Measurements from ENCODE around the gene ADO.
"Not testable (repeated sequence)": the region's sequence is repeated elsewhere in the genome, so short reads cannot be mapped to it uniquely, and the experiment has no call there.

ADO gene

GRCh38 chr10:62804356-62805230 is at the start of gene ADO:
TSS of gene ADO (plus strand) at chr10:62804720. CDS start at chr10:62805060, 340 bp downstream.
- DNase-seq, result peak; percentile 44

- DNase-seq, result no peak
Observed at GRCh38 chr10:62754963-62755362, 49.6 kb upstream of the ADO start.

- no peak for DNase-seq
Observed at GRCh38 chr10:62755662-62756653, 48.6 kb upstream of the ADO start.

GRCh38 chr10:62759599-62760175 is 44.8 kb upstream of the ADO start:
- DNase-seq, result no peak

- DNase-seq, result no peak
Observed at GRCh38 chr10:62760401-62760800, 44.1 kb upstream of the ADO start.

- DNase-seq, result no peak
Observed at GRCh38 chr10:62761115-62761514, 43.4 kb upstream of the ADO start.

GRCh38 chr10:62763155-62763554 is 41.4 kb upstream of the ADO start:
- DNase-seq, result no peak

- DNase-seq, result no peak
Observed at GRCh38 chr10:62764011-62764410, 40.5 kb upstream of the ADO start.

GRCh38 chr10:62765726-62766125 is 38.8 kb upstream of the ADO start:
- DNase-seq, result no peak

- no peak for DNase-seq
Observed at GRCh38 chr10:62766386-62766785, 38.1 kb upstream of the ADO start.

- no peak for DNase-seq
Observed at GRCh38 chr10:62769574-62770242, 34.8 kb upstream of the ADO start.

GRCh38 chr10:62772186-62772974 is 32.1 kb upstream of the ADO start:
- no peak for DNase-seq

- DNase-seq, result no peak
Observed at GRCh38 chr10:62778125-62778524, 26.4 kb upstream of the ADO start.

- DNase-seq, result no peak
Observed at GRCh38 chr10:62779487-62780248, 24.9 kb upstream of the ADO start.

- DNase-seq, result not testable (repeated sequence)
Observed at GRCh38 chr10:62784537-62784936, 20.0 kb upstream of the ADO start.

GRCh38 chr10:62788285-62788684 is 16.2 kb upstream of the ADO start:
- not testable (repeated sequence) for DNase-seq

- DNase-seq, result no peak
Observed at GRCh38 chr10:62788861-62789467, 15.6 kb upstream of the ADO start.

GRCh38 chr10:62790019-62790555 is 14.4 kb upstream of the ADO start:
- DNase-seq, result no peak

- DNase-seq, result no peak
Observed at GRCh38 chr10:62790571-62790970, 13.9 kb upstream of the ADO start.

GRCh38 chr10:62792261-62792660 is 12.3 kb upstream of the ADO start:
- DNase-seq, result no peak

All from GOT3 (cell line).